Kidney capillary endothelial cell (primary cell): Measurements from ENCODE around the gene SPAG9.
A peak's percentile ranks its signal among the peaks of the same experiment; 100 is the strongest.

Source experiments
- DNase-seq: peaks from one replicate; pipeline ENCODE4 v3.0.0-alpha.2; 2018; ENCODE audit warnings: low spot score

The SPAG9 gene

GRCh38 chr17:50986989-50987660 is 133.5 kb downstream of the SPAG9 start:
- no peak for DNase-seq

GRCh38 chr17:50981279-50981678 is 139.4 kb downstream of the SPAG9 start:
- no peak for DNase-seq

- DNase-seq: no peak
These were observed 141.1 kb downstream of the SPAG9 start for GRCh38 chr17:50979524-50979927.

- no peak for DNase-seq
These were observed 143.0 kb downstream of the SPAG9 start for GRCh38 chr17:50977487-50978159.

GRCh38 chr17:50976951-50977472 is 143.7 kb downstream of the SPAG9 start:
- DNase-seq: peak; percentile 41

- no peak for DNase-seq
These were observed 146.8 kb downstream of the SPAG9 start for GRCh38 chr17:50973557-50974494.

GRCh38 chr17:50972577-50972976 is 148.1 kb downstream of the SPAG9 start:
- DNase-seq: no peak

- no peak for DNase-seq
These were observed 152.9 kb downstream of the SPAG9 start for GRCh38 chr17:50967795-50968194.

GRCh38 chr17:50966163-50966666 is 154.5 kb downstream of the SPAG9 start:
- DNase-seq: no peak

- DNase-seq: no peak
These were observed 157.5 kb downstream of the SPAG9 start for GRCh38 chr17:50963139-50963538.

- DNase-seq: no peak
These were observed 159.1 kb downstream of the SPAG9 start for GRCh38 chr17:50961282-50962220.

- DNase-seq: no peak
These were observed 161.3 kb downstream of the SPAG9 start for GRCh38 chr17:50959341-50959740.

GRCh38 chr17:50957600-50958575 is 162.8 kb downstream of the SPAG9 start:
- no peak for DNase-seq

- DNase-seq: peak; percentile 37
These were observed 163.7 kb downstream of the SPAG9 start for GRCh38 chr17:50956750-50957523.

GRCh38 chr17:50956409-50956749 is 164.3 kb downstream of the SPAG9 start:
- DNase-seq: no peak

GRCh38 chr17:50955667-50956120 is 165.0 kb downstream of the SPAG9 start:
- no peak for DNase-seq

- no peak for DNase-seq
These were observed 165.5 kb downstream of the SPAG9 start for GRCh38 chr17:50955160-50955559.

- DNase-seq: no peak
These were observed 166.0 kb downstream of the SPAG9 start for GRCh38 chr17:50954641-50955121.
